GM12801 (cell line): ENCODE measurements around the gene PLEKHA7.

ENCODE experiments used
- TF ChIP-seq, protein P1 (sequence below): IDR thresholded peaks from one replicate; pipeline ENCODE4 v1.5.1; 2011; ENCODE audit warnings: control low read depth; ENCODE audit not compliant: insufficient read length; ENCODE audit errors: extremely low read depth

The PLEKHA7 gene

DNA sequence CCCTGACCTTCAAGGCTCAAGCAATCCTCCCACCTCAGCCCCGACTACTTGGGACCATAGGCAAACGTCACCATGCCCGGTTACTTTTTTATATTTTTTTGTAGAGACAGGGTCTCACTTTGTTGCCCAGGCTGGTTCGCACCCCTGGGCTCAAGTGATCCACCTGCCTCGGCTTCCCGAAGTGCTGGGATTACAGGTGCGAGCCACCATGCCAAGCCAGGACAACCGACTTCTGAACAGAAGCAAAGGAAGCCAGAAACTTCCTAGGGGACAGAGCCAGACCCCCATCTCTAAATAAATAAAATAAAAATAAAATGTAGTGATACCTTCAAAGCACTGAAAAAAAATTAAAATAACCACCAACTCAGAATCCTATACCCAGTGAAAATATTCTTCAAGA, 249.3 kb downstream of the PLEKHA7 start:
- TF ChIP-seq, protein P1, sequence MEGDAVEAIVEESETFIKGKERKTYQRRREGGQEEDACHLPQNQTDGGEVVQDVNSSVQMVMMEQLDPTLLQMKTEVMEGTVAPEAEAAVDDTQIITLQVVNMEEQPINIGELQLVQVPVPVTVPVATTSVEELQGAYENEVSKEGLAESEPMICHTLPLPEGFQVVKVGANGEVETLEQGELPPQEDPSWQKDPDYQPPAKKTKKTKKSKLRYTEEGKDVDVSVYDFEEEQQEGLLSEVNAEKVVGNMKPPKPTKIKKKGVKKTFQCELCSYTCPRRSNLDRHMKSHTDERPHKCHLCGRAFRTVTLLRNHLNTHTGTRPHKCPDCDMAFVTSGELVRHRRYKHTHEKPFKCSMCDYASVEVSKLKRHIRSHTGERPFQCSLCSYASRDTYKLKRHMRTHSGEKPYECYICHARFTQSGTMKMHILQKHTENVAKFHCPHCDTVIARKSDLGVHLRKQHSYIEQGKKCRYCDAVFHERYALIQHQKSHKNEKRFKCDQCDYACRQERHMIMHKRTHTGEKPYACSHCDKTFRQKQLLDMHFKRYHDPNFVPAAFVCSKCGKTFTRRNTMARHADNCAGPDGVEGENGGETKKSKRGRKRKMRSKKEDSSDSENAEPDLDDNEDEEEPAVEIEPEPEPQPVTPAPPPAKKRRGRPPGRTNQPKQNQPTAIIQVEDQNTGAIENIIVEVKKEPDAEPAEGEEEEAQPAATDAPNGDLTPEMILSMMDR: no peak

DNA sequence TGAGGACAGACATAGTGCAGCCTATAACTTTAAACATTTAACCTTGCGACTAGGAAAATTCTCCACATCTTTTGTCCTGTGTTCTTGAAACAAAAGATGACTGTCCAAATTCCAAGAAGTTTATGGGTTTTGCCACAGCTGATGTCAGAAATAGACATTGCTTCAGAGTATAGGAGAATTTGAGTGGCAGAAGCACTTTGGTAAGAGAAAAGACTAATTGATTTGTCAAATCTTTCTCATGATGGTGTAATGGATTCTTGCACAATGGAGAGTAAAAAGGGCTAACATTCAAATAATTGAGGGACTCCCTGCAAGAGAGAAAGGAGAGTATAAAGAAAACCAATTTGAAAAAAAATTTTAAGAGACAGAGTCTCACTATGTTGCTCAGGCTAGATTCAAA, 250.5 kb downstream of the PLEKHA7 start:
- TF ChIP-seq, protein P1: no peak

DNA sequence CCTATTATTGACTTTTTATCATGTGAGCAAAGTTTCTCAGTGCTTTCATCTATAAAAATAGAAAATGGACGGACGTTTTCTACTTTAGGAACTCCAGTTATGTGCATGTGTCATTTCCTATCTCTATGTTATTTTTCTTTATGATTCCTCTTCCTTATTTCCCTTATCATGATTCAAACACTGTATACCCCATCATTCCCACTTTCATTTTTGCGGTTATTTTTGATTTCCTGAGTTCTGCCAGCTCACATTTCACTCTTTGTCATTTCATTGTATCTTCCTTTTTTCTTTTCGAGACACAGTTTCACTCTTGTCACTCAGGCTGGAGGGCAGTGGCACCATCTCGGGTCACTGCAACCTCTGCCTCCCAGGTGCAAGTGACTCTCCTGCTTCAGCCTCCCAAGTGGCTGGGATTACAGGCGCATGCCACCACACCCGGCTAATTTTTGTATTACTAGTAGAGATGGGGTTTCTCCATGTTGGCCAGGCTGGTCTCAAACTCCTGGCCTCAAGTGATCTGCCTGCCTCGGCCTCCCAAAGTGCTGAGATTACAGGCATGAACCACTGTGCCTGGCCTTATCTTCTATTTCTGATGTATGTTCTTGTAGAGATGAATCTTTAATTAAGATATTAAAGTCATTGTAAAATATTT, 254.2 kb downstream of the PLEKHA7 start:
- TF ChIP-seq, protein P1: no peak

DNA sequence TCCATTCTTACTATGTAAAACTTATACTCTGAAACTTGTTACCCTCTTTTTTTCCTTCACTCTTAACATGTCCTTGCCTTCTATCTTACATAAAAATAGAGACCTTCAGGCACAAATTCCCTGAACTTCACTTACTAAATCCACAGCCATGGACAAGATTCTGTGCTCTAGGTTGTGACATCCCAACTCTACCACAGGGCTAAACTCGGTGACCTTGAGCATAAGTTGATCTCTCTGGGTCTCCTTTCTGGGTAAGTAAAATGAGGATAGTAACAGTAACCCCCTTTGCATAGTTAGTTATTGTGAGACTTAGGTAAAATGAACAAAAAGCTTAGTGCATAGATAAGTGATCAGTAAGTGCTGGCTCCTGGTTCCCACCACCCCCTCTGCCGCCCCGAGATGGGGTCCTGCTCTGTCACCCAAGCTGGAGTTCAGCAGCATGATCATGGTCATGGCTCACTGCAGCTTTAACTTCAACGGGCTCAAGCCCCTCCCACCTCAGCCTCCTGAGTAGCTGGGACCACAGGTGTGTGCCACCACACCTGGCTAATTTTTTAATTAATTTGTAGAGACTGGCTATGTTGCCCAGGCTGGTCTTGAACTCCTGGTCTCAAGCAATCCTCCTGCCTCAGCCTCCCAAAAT, 255.7 kb downstream of the PLEKHA7 start:
- TF ChIP-seq, protein P1: no peak

DNA sequence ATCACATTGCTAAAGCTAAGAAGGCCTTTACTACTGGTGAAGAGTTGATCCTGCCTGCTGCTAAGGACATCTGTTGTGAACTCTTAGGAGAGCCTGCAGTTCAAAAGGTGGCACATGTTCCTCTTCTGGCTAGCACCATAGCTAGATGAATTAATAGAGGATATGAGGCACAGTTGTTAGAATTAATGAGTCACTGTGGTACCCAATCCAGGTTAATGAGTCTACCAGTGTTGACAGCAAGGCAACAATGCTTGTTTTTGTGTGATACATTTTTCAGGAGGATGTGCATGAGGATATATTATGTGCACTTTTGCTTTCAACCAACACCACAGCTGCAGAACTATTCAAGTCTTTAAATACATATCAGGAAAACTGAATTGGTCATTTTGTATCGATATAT, 263.8 kb downstream of the PLEKHA7 start:
- TF ChIP-seq, protein P1: no peak

DNA sequence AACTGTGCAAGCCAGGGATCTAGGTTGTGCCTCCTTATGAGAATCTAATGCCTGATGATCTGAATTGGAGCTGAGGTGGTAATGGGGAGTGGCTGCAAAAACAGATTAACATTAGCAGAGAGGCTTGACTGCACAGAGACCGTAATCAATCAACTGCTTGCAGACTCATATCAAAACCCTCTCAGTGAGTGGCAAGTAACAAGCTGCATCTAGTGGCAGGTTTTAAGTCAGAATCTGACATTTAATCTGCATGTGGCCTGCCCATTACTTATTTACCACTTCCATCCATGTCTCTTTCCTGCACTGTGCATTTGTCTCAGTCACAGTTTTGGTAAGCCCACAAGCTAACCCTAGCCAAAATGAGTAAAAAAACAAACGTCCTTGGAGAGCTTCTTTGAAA, 264.5 kb downstream of the PLEKHA7 start:
- TF ChIP-seq, protein P1: no peak

DNA sequence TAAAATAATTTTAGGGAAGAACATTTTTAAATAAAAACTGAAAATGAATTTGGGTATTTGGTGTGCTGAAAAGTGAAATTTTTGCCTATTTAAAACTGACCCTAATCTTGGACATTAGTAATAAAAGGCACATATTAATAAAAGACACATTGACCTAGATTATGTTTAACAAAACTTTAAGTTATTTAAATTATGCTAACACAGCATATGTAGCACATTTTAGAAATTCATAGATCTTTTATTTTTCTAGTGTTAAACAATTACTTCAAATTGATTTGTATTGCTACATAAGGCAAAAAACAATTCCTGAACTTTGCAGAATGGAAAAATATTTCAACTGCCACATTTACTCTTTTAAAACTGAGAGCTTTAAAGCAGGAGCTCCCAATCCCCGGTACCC, 265.1 kb downstream of the PLEKHA7 start:
- TF ChIP-seq, protein P1: no peak
